B cell (primary cell): ENCODE data around the gene PBXIP1. TPM values are rescaled to one million over a fixed set of nuclear protein-coding genes. Genes with fewer than 3 reads are reported as not detected.

Experiments
- ATAC-seq: fragments of 200-7000 bp; cut with Tn5 transposase; one replicate; pipeline ENCODE4 v1.10.0; 2021; ENCODE audit warnings: low read depth, mild to moderate bottlenecking, moderate number of reproducible peaks, moderate library complexity
- CTCF ChIA-PET: fragments of 350-600 bp; sonication (Branson Sonifier 250); formaldehyde crosslinking; loops from one replicate; lab custom pipeline; 2021; ENCODE audit warnings: antibody characterized with exemption, inconsistent platforms; lab: Charles Lee
- POLR2A ChIA-PET: fragments of 350-600 bp; sonication (Branson Sonifier 250); formaldehyde crosslinking; loops from one replicate; lab custom pipeline; 2021; ENCODE audit warnings: antibody characterized with exemption; lab: Charles Lee
- DNase-seq: peaks from one replicate; pipeline ENCODE4 v3.0.0; 2013
- H2AFZ ChIP-seq: 2 replicates; pipeline ENCODE4 v1.6.1; 2012; ENCODE audit warnings: mild to moderate bottlenecking, low read depth, low read length; ENCODE audit not compliant: insufficient read depth, poor library complexity, severe bottlenecking
- H3K27ac ChIP-seq, 2 donors: 1 replicate in 1 of 2; 2 replicates in 1 of 2; pipeline ENCODE4 v1.5.1; 2012 to 2013; ENCODE audit warnings: low read length in 2 of 2, mild to moderate bottlenecking in 2 of 2, moderate library complexity in 1 of 2
- H3K27me3 ChIP-seq, 4 experiments: fragments of 200-600 bp in 1 of 4; sonication (generic) in 1 of 4; replicated peaks in 1 of 4; 1 replicate in 2 of 4; 2 replicates in 2 of 4; pipeline versions ENCODE4 v1.6.1 to v1.7.0; 2013 to 2016; ENCODE audit warnings: low read length in 3 of 4, mild to moderate bottlenecking in 2 of 4, mixed read lengths in 1 of 4, moderate library complexity in 1 of 4; ENCODE audit not compliant: insufficient read depth in 4 of 4, control insufficient read depth in 3 of 4; ENCODE audit errors: control extremely low read depth in 1 of 4
- H3K36me3 ChIP-seq, 2 experiments: replicated peaks in 1 of 2; 1 replicate in 1 of 2; 2 replicates in 1 of 2; pipeline versions ENCODE4 v1.6.1 to v1.7.1; 2013; ENCODE audit warnings: low read length in 1 of 2; ENCODE audit not compliant: insufficient read depth in 2 of 2, control insufficient read depth in 1 of 2; ENCODE audit errors: control extremely low read depth in 1 of 2, extremely low read depth in 1 of 2
- H3K4me1 ChIP-seq, 2 donors: fragments of 200-600 bp in 1 of 2; sonication (generic) in 1 of 2; 1 replicate in 1 of 2; 2 replicates in 1 of 2; pipeline versions ENCODE4 v1.5.1 to v1.6.1; 2013 to 2017; ENCODE audit warnings: low read length in 2 of 2; ENCODE audit not compliant: control insufficient read depth in 2 of 2, insufficient read depth in 2 of 2
- H3K4me2 ChIP-seq: replicated peaks from 2 replicates; pipeline ENCODE3; 2012; ENCODE audit warnings: mild to moderate bottlenecking, low read depth, low read length; ENCODE audit not compliant: poor library complexity, severe bottlenecking
- H3K4me3 ChIP-seq, 5 experiments: fragments of 200-600 bp in 1 of 5; sonication (generic) in 1 of 5; 1 replicate in 3 of 5; 2 replicates in 2 of 5; pipeline versions ENCODE4 v1.5.1 to v1.7.0; 2011 to 2016; ENCODE audit warnings: low read length in 4 of 5, mild to moderate bottlenecking in 4 of 5, low read depth in 2 of 5, control low read depth in 1 of 5, moderate library complexity in 1 of 5; ENCODE audit not compliant: insufficient read depth in 1 of 5; ENCODE audit errors: control extremely low read depth in 1 of 5, extremely low read depth in 1 of 5
- H3K79me2 ChIP-seq: fragments of 200-600 bp; sonication (generic); one replicate; pipeline ENCODE4 v1.6.0; 2016; ENCODE audit warnings: low read length; ENCODE audit not compliant: control insufficient read depth, insufficient read depth
- H3K9ac ChIP-seq: fragments of 200-600 bp; sonication (generic); 2 replicates; pipeline ENCODE4 v1.6.1; 2017; ENCODE audit warnings: mild to moderate bottlenecking, low read length, moderate library complexity
- H3K9me3 ChIP-seq, 3 donors: one replicate each; pipeline versions ENCODE4 v1.6.1 to v1.7.1; 2013; ENCODE audit warnings: low read length in 2 of 3; ENCODE audit not compliant: control insufficient read depth in 2 of 3, insufficient read depth in 1 of 3; ENCODE audit errors: control extremely low read depth in 1 of 3
- H4K20me1 ChIP-seq: 2 replicates; pipeline ENCODE4 v1.6.0; 2012; ENCODE audit warnings: mild to moderate bottlenecking, low read length; ENCODE audit not compliant: insufficient read depth, control insufficient read depth, poor library complexity, severe bottlenecking
- H3K27ac Mint-ChIP-seq: one replicate; pipeline ENCODE4 v1.8.0; 2021; ENCODE audit warnings: mixed read lengths
- H3K27me3 Mint-ChIP-seq: one replicate; pipeline ENCODE4 v1.8.0; 2021; ENCODE audit warnings: mixed read lengths
- H3K4me1 Mint-ChIP-seq: one replicate; pipeline ENCODE4 v1.8.0; 2021; ENCODE audit warnings: mixed read lengths
- H3K4me3 Mint-ChIP-seq: one replicate; pipeline ENCODE4 v1.8.0; 2021; ENCODE audit warnings: mixed read lengths
- H3K9me3 Mint-ChIP-seq: one replicate; pipeline ENCODE4 v1.8.0; 2022; ENCODE audit warnings: mixed read lengths; ENCODE audit not compliant: insufficient read depth
- EZH2 ChIP-seq: IDR thresholded peaks from 2 replicates; pipeline ENCODE4 v1.6.1; 2012; ENCODE audit warnings: borderline replicate concordance, low read depth, mild to moderate bottlenecking, moderate library complexity, low read length; ENCODE audit not compliant: insufficient read depth, poor library complexity, severe bottlenecking
- WGBS: methylation state at CpG from one replicate; pipeline ENCODE4 v1.1.5; 2013; ENCODE audit warnings: missing lambda C conversion rate; ENCODE audit not compliant: insufficient coverage; 5-methylcytosine and 5-hydroxymethylcytosine counted together
- intact Hi-C: fragments of 100-400 bp; cut with micrococcal nuclease; formaldehyde crosslinking; loops from one replicate; pipeline ENCODE4 v1.10.0; 2022
- polyA plus RNA-seq: library from polyadenylated mRNA; depleted of rRNA; stranded (reverse); fragments of >200 nt; gene quantifications from 2 replicates; pipeline ENCODE4 v1.2.3, GENCODE V29; 2012
- total RNA-seq, 2 donors: library from RNA; stranded (reverse); fragments of 120-200 nt in 1 of 2; gene quantifications; 1 replicate in 1 of 2; 2 replicates in 1 of 2; pipeline versions ENCODE4 v1.2.3 to v1.2.4, GENCODE V29; 2013 to 2022
- TF ChIP-seq, protein P1 (sequence below): fragments of 200-600 bp; IDR thresholded peaks from one replicate; pipeline ENCODE4 v1.8.0; 2022; ENCODE audit warnings: antibody characterized with exemption, mild to moderate bottlenecking

PBXIP1 gene
- total and polyA plus RNA-seq, 2 donors (not counting 1 experiment from before 2014, with no cell fraction given): 77.6 to 212 TPM

DNA sequence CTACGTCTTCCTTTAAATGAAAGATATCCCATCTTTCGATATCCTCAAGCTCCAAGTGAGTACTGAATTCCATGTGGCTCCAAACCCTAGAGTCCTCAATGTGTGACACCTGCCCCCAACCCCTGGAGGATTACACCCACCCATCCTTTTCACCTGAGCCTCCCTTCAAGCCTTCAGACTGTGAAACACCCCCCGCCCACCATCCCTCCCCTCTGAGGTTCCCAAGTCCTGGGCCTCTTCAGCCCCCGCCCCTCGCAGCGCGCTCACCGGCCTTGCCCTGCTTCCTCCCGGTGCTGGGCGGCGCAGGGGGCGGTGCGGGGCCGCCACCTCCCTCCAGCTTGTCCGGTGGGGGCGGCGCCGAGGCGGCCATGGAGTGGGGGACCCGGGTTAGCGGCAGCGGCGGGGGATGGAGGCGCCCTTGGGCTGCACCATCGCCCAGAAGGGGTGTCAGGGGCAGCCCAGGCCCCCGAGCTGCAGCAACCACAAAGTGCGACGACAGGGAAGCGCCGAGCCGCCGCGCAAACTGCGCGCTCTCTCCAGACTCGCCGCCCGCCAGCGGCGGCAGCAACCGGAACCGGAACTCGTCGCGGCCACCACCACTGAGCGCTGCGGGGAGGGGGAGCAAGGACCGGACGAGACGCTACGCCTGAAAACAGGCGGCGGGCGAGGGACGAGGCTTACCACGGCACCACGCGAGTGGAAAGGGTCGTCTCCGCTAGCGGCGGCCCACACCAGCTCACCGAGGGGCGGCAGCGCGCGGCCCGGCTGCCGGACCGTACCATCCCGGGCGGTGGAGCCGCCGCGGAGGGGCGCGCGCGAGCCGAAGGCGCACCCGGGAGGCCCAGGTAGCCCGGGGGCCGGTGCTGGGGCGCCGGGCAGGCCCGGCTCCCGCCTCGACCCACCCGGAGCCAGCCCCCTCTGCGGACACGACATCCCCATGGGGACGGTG is 5.6 kb upstream of the PBXIP1 start, which contains the start of gene PYGO2:
PYGO2 (minus strand) TSS at position 576 of the 949 bp plus-strand sequence; CDS start at position 370, 206 bp downstream.
- Histone ChIP-seq H3K27me3 (no peaks in the 10 kb centered on the region), H4K20me1 (peaks cover 27% of the 10 kb centered on the region), H3K79me2 (peaks cover 60% of the 10 kb centered on the region), H3K4me2 (peak within 1 kb of the TSS; percentile 94), H3K4me3 (peak within 1 kb of the TSS; percentile 62 to 91 (median 81)), H3K36me3 (peaks cover 6 to 49% of the 10 kb centered on the region in 2 experiments), H3K9ac (peak within 1 kb of the TSS; percentile 86), H3K9me3 (no peaks in the 10 kb centered on the region), H3K27ac (peak within 1 kb of the TSS; percentile 76 to 96), H2AFZ (peak within 1 kb of the TSS; percentile 92), H3K4me1 (peaks cover 24 to 37% of the 10 kb centered on the region in 2 donors)
- H3K27ac Mint-ChIP-seq: peak within 1 kb of the TSS; percentile 94
- H3K4me1 Mint-ChIP-seq: peaks cover 30% of the 10 kb centered on the region
- peak; percentile 86 for ATAC-seq
- H3K9me3 Mint-ChIP-seq: no peaks in the 10 kb centered on the region
- WGBS: under 1% methylated on average over 93 of the region's 93 CpGs
- no peaks in the 10 kb centered on the region for H3K27me3 Mint-ChIP-seq
- ChIA-PET POLR2A (interaction anchor here (0.5 to 2.5 kb wide), 12 partner anchors 9 to 188 kb away, joined by 3 to 26 read pairs (median 6); partner anchors contain the start of genes CKS1B and PMVK), CTCF (interaction anchor here (0.6 to 6.5 kb wide), 14 partner anchors 9 to 147 kb away, joined by 3 to 61 read pairs (median 6); partner anchors contain the start of genes ADAM15, CKS1B, FLAD1 and LENEP)
- TF ChIP-seq, protein P1, sequence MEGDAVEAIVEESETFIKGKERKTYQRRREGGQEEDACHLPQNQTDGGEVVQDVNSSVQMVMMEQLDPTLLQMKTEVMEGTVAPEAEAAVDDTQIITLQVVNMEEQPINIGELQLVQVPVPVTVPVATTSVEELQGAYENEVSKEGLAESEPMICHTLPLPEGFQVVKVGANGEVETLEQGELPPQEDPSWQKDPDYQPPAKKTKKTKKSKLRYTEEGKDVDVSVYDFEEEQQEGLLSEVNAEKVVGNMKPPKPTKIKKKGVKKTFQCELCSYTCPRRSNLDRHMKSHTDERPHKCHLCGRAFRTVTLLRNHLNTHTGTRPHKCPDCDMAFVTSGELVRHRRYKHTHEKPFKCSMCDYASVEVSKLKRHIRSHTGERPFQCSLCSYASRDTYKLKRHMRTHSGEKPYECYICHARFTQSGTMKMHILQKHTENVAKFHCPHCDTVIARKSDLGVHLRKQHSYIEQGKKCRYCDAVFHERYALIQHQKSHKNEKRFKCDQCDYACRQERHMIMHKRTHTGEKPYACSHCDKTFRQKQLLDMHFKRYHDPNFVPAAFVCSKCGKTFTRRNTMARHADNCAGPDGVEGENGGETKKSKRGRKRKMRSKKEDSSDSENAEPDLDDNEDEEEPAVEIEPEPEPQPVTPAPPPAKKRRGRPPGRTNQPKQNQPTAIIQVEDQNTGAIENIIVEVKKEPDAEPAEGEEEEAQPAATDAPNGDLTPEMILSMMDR: peak; percentile 82
- TF ChIP-seq EZH2: no peak
- intact Hi-C loops: loop anchor here (1.0 to 2.0 kb wide), 6 partner anchors 12 to 403 kb away; partner anchors contain the start of genes FLAD1 and UBE2Q1
- peak within 1 kb of the TSS; percentile 91 for H3K4me3 Mint-ChIP-seq
- DNase-seq: peak; percentile 93
